Measurements from ENCODE around the gene SLIT3.

SLIT3 gene

DNA sequence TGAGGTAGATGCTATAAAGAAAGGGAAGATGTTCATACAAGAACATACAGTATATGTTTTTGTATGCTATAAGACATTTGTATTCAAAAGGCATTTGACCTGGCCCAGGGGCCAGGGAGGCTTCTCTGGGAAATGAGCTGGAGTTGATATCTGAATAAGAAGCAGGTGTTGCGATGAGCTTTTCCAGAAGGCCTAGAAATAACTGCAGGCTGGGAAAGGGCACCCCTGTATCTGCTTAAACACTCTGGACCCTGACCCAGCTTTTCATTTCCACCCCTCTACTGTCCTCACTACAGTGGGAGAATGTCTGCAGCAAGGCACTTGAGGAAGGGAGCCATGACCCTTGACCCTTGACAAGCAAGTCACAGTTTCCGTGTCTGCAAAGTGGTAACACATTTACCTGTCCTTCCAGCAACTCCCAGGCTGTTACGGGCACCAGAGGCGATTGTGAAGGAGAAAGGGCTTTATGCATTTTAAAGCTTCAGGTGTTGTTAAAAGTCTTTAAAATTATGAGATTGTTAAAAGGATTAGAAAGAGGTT lies 633.6 kb downstream of the SLIT3 start:
- no peaks in the 10 kb centered on the region for H3K9me3 ChIP-seq (ENCODE audit: insufficient read depth, low read length)
- no peak overlapping the region for H3K27ac ChIP-seq (ENCODE audit: low read depth, low read length)
- no peaks in the 10 kb centered on the region for H4K20me1 ChIP-seq (ENCODE audit: low read depth, low read length)
- H3K79me2 ChIP-seq (ENCODE audit: insufficient read depth, low read length): no peaks in the 10 kb centered on the region
- H2AFZ ChIP-seq (ENCODE audit: low read depth, low read length, severe bottlenecking): no peak overlapping the region
- H3K4me2 ChIP-seq (ENCODE audit: low read depth, low read length, poor library complexity, severe bottlenecking): no peak overlapping the region
- H3K9ac ChIP-seq (ENCODE audit: low read length): no peak overlapping the region
- no peaks in the 10 kb centered on the region for H3K36me3 ChIP-seq (ENCODE audit: low read length)
- H3K9me2 ChIP-seq (replicated peaks; ENCODE audit: insufficient read depth, low read length): no peaks in the 10 kb centered on the region
- no peaks in the 10 kb centered on the region for H3K27me3 ChIP-seq (ENCODE audit: low read length)
- H3F3A ChIP-seq (ENCODE audit: insufficient read depth): no peaks in the 10 kb centered on the region
- TF ChIP-seq EZH2phosphoT487 (conservative IDR thresholded peaks at IDR 0.05; ENCODE audit: low read length): no peak
- TF ChIP-seq, protein P1, sequence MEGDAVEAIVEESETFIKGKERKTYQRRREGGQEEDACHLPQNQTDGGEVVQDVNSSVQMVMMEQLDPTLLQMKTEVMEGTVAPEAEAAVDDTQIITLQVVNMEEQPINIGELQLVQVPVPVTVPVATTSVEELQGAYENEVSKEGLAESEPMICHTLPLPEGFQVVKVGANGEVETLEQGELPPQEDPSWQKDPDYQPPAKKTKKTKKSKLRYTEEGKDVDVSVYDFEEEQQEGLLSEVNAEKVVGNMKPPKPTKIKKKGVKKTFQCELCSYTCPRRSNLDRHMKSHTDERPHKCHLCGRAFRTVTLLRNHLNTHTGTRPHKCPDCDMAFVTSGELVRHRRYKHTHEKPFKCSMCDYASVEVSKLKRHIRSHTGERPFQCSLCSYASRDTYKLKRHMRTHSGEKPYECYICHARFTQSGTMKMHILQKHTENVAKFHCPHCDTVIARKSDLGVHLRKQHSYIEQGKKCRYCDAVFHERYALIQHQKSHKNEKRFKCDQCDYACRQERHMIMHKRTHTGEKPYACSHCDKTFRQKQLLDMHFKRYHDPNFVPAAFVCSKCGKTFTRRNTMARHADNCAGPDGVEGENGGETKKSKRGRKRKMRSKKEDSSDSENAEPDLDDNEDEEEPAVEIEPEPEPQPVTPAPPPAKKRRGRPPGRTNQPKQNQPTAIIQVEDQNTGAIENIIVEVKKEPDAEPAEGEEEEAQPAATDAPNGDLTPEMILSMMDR (IDR thresholded peaks at IDR 0.05; ENCODE audit: insufficient read depth, low read length, poor library complexity, severe bottlenecking): no peak
- H3K4me3 ChIP-seq (ENCODE audit: insufficient read depth, low read length, poor library complexity, severe bottlenecking): no peak overlapping the region

DNA sequence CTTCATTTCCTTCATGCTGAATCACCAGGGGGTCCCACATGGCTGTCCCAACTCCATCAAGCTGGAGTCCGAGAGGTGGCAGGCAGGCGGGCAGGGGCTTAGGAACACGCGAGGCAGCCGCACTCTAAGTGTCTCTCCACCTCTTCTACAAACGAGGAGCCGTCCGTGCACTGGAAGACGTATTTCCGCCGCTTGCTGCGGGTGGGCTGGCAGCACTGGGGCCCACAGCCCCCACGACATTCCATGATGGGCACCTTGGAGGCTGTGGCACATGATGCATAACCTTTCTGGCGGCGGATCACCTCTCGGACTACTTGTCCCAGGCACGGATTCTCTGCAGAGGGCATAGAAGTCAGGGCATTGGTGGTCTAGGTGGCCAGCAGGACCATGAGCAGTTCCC lies 634.6 kb downstream of the SLIT3 start:
- Histone ChIP-seq H3F3A (ENCODE audit: insufficient read depth) (no peaks in the 10 kb centered on the region), H3K9ac (ENCODE audit: low read length) (no peak overlapping the region), H3K27me3 (ENCODE audit: low read length) (no peaks in the 10 kb centered on the region), H3K9me2 (replicated peaks; ENCODE audit: insufficient read depth, low read length) (no peaks in the 10 kb centered on the region), H3K9me3 (ENCODE audit: insufficient read depth, low read length) (no peaks in the 10 kb centered on the region), H4K20me1 (ENCODE audit: low read depth, low read length) (no peaks in the 10 kb centered on the region), H3K4me2 (ENCODE audit: low read depth, low read length, poor library complexity, severe bottlenecking) (no peak overlapping the region), H2AFZ (ENCODE audit: low read depth, low read length, severe bottlenecking) (no peak overlapping the region), H3K36me3 (ENCODE audit: low read length) (no peaks in the 10 kb centered on the region), H3K4me3 (ENCODE audit: insufficient read depth, low read length, poor library complexity, severe bottlenecking) (no peak overlapping the region), H3K27ac (ENCODE audit: low read depth, low read length) (no peak overlapping the region), H3K79me2 (ENCODE audit: insufficient read depth, low read length) (no peaks in the 10 kb centered on the region)
- no peak for TF ChIP-seq EZH2phosphoT487 (conservative IDR thresholded peaks at IDR 0.05; ENCODE audit: low read length)
- TF ChIP-seq, protein P1 (IDR thresholded peaks at IDR 0.05; ENCODE audit: insufficient read depth, low read length, poor library complexity, severe bottlenecking): no peak

DNA sequence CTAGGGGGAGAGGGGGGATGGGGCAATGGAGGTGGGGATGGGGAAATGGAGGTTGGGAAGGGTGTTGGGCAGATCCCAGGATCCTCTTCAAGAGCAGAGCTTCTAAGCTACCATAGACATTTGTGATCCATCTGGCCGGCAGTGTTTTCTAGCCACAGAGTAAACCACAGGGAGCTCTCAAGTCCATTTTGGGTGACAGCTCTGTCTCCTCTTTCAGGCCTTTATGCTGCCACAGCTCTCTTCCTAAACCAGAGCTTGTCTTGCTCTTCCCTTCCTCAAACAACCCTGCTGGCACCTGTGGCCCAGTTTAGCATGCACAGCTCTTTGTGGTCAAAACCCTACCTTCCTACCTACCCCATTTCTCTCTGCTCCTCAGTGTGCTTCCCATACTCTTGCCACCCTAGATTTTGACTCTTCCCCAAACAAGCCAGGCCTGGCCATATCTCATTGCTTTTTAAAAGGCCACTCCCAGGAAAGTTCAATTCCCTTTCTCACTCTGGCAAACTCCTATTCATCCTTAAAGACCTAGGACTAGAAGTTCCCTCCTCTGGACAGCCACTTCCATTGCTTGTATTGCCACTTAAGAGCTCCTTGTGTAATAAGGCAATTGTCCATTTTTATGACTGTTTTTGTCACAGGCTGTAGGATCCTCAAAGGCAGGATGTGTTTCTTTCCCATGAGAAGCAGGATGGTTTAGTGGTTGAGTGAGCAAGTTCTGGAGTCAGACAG lies 637.5 kb downstream of the SLIT3 start:
- Histone ChIP-seq H3F3A (ENCODE audit: insufficient read depth) (no peaks in the 10 kb centered on the region), H3K4me3 (ENCODE audit: insufficient read depth, low read length, poor library complexity, severe bottlenecking) (no peak overlapping the region), H3K9me3 (ENCODE audit: insufficient read depth, low read length) (no peaks in the 10 kb centered on the region), H3K79me2 (ENCODE audit: insufficient read depth, low read length) (no peaks in the 10 kb centered on the region), H3K36me3 (ENCODE audit: low read length) (no peaks in the 10 kb centered on the region), H4K20me1 (ENCODE audit: low read depth, low read length) (no peaks in the 10 kb centered on the region), H3K27me3 (ENCODE audit: low read length) (no peaks in the 10 kb centered on the region), H3K27ac (ENCODE audit: low read depth, low read length) (no peak overlapping the region), H3K9ac (ENCODE audit: low read length) (no peak overlapping the region), H3K9me2 (replicated peaks; ENCODE audit: insufficient read depth, low read length) (no peaks in the 10 kb centered on the region), H2AFZ (ENCODE audit: low read depth, low read length, severe bottlenecking) (no peak overlapping the region), H3K4me2 (ENCODE audit: low read depth, low read length, poor library complexity, severe bottlenecking) (no peak overlapping the region)
- TF ChIP-seq EZH2phosphoT487 (conservative IDR thresholded peaks at IDR 0.05; ENCODE audit: low read length): no peak
- TF ChIP-seq, protein P1 (IDR thresholded peaks at IDR 0.05; ENCODE audit: insufficient read depth, low read length, poor library complexity, severe bottlenecking): no peak

Data from SU-DHL-6 (cell line).